Motor neuron (in vitro differentiated cells): ENCODE measurements around the gene FOXN3. TPM values are rescaled to one million over a fixed set of nuclear protein-coding genes. Genes with fewer than 3 reads are reported as not detected.

ENCODE experiments used
- ATAC-seq, 8 experiments: fragments of 200-7000 bp; cut with Tn5 transposase; replicated peaks in 6 of 8; 2 replicates each; pipeline ENCODE4 v1.8.0; 2021; ENCODE audit warnings: mild to moderate bottlenecking in 8 of 8, moderate library complexity in 8 of 8
- H3K27ac ChIP-seq, 2 donors: fragments of 250-450 bp; sonication (Bioruptor Pico); 2 replicates each; pipeline ENCODE4 v1.9.0; 2021; ENCODE audit warnings: antibody characterized with exemption in 2 of 2, mild to moderate bottlenecking in 2 of 2, moderate library complexity in 1 of 2
- H3K4me1 ChIP-seq, 2 donors: fragments of 250-450 bp; sonication (Bioruptor Pico); replicated peaks in 1 of 2; 2 replicates each; pipeline ENCODE4 v1.6.1; 2021; ENCODE audit warnings: antibody characterized with exemption in 2 of 2, mild to moderate bottlenecking in 2 of 2, moderate library complexity in 1 of 2
- H3K4me3 ChIP-seq, 5 donors: fragments of 250-450 bp; sonication (Bioruptor Pico); 2 replicates each; pipeline ENCODE4 v1.9.0; 2021; ENCODE audit warnings: antibody characterized with exemption in 5 of 5, mild to moderate bottlenecking in 5 of 5, moderate library complexity in 4 of 5
- WGBS, 10 experiments: fragments of 450-650 bp; shearing (Covaris generic); methylation state at CpG; one replicate each; pipeline ENCODE4 v1.0.0; 2022; 5-methylcytosine and 5-hydroxymethylcytosine counted together
- in situ Hi-C, 9 experiments: fragments of 400-800 bp; cut with MboI; loops; one replicate each; pipeline ENCODE4 v1.15.0; 2021; ENCODE audit warnings: low sequenced_read_pairs in 9 of 9, low pct_unique_long_range_greater_than_20kb in 2 of 9; ENCODE audit not compliant: unreplicated experiment in 9 of 9
- total RNA-seq, 8 experiments: library from RNA; unstranded; fragments of 300-600 nt; gene quantifications; 2 replicates each; pipeline versions ENCODE4 v1.2.3 to v1.2.4, GENCODE V29; 2022

FOXN3 gene
- total RNA-seq, 8 experiments from 2014 or later = 20.2 to 75.8 (median 26.8) TPM

DNA sequence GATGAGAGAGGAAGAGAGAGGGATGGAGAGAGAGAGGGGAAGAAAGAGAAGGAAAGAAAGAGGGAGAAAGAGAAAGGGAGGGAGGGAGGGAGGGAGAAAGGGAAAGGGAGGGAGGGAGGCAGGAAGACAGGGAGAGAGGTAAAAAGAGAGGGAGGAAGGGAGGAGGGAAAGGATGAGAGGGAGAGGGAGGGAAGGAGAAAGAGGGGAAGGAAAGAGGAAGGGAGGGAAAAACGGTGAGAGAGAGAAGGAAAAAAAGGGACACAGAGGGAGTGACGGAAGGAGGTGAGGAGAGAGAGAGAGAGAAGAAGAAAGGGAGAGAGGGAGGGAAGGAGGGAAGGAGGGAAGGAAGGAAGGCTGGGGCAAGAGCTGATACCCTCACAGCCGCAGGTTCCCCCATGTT is 56.8 kb downstream of the FOXN3 start:
- in situ Hi-C loops = loop anchor here in 1 of 9 experiments (25.0 kb wide), 1 partner anchor 323 kb away; no protein-coding TSS in a partner anchor
- H3K27ac ChIP-seq = no peak overlapping the region
- peaks cover 0 to 6% of the 10 kb centered on the region in 2 donors for H3K4me1 ChIP-seq
- 78 to 94% (median 86%) methylated on average over 2 to 3 of the region's 3 CpGs; no CpG with 5 or more reads in 6 of the 10 experiments for WGBS, 10 experiments
- ATAC-seq = no peak
- H3K4me3 ChIP-seq = no peak overlapping the region

DNA sequence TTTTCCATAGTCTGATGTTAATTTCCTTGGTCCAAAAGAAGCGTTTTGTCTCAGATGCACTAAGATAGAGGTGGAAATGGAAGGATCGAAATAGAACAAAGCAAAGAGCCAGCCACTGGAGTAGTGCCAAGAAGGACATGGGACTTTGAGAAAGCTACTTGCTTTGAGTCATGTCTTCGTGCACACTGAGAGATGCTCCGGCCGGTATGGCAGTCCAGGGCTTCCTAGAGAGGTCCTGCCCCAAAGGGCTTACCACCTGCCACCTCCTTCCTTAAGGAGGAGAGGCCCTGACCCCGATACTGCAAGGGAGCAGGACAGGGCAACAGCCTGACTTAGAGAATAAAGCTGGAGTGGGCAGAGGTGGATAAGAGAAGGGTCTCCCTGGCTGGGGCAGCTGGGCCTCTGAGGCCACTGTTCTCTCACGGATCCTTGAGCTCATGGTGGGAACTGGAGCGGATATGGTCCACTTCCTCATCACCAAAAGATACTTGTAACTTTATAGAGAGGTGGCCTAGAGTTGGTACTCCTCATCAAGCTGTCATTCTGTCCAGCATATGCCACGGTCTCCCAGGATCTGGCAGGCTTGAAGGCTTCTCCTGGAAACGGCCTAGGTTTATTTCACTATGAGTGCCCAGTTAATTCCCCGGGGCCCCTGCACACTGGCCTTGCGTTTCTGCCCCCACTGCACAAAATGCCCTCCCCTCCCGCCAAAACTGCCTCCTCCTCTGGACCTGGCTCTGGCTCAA is 57.4 kb downstream of the FOXN3 start:
- H3K4me3 ChIP-seq = no peak overlapping the region
- in situ Hi-C loops = loop anchor here in 1 of 9 experiments (25.0 kb wide), 1 partner anchor 322 kb away; no protein-coding TSS in a partner anchor
- H3K4me1 ChIP-seq = peaks cover 0 to 3% of the 10 kb centered on the region in 2 donors
- no peak overlapping the region for H3K27ac ChIP-seq
- 55 to 100% (median 83%) methylated on average over 1 to 10 of the region's 13 CpGs; no CpG with 5 or more reads in 1 of the 10 experiments for WGBS, 10 experiments
- peak in 1 of 8 experiments; percentile 36 for ATAC-seq

DNA sequence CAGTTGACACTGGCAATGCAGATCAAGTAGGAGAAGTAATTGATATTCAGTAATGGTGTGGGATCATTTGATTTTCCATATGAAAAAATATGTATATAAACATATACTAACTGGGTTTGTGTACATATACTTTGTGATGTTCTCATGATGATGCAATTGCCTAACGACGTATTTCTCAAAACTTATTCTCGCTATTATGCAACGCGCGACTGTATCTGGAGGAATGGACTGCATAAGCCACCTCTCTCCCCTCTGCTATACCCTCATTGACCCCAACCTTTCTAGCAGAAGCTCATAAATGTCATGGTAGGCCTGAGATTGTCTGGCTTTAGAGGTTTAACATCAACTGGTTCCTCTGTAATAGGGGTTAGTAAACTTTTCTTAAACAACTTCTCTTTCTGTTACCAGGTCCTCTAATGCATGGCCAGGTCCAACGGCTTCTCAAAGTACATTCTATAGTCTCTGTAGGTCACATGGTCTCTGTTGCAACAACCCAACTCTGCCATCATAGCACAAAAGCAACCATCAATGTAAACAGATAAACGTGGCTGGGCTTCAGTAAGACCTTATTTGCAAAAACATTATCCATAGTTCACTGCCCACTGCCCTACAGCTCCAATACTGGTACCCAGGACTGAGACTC is 59.3 kb downstream of the FOXN3 start:
- H3K4me3 ChIP-seq = no peak overlapping the region
- ATAC-seq = peak in 1 of 8 experiments; percentile 14
- WGBS, 10 experiments = 77 to 100% (median 91%) methylated on average over 1 to 8 of the region's 8 CpGs; no CpG with 5 or more reads in 1 of the 10 experiments
- no peak overlapping the region for H3K27ac ChIP-seq
- peaks cover 4 to 8% of the 10 kb centered on the region in 2 donors for H3K4me1 ChIP-seq
- in situ Hi-C loops = loop anchor here in 1 of 9 experiments (25.0 kb wide), 1 partner anchor 320 kb away; no protein-coding TSS in a partner anchor

DNA sequence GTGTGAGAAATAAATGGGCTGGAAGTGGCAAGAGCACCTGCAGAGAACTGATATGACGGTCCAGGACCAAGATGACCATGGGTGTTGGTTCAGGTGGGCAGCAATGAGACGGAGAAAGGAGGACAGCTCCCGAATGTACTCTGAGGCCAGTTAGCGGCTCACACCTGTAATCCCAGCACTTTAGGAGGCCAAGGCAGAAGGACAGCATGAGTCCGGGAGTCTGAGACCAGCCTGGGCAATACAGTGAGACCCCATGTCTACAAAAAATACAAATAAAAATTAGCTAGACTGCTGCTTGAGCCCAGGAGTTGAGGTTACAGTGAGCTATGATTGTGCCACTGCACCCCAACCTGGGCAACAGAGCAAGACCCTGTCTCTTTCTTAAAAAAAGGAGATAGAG is 60.1 kb downstream of the FOXN3 start:
- WGBS, 10 experiments = 80 to 100% (median 98%) methylated on average over 1 to 4 of the region's 5 CpGs; no CpG with 5 or more reads in 2 of the 10 experiments
- in situ Hi-C loops = loop anchor here in 1 of 9 experiments (25.0 kb wide), 1 partner anchor 320 kb away; no protein-coding TSS in a partner anchor
- no peak for ATAC-seq
- H3K27ac ChIP-seq = no peak overlapping the region
- no peak overlapping the region for H3K4me3 ChIP-seq
- peaks cover 13 to 17% of the 10 kb centered on the region in 2 donors for H3K4me1 ChIP-seq

DNA sequence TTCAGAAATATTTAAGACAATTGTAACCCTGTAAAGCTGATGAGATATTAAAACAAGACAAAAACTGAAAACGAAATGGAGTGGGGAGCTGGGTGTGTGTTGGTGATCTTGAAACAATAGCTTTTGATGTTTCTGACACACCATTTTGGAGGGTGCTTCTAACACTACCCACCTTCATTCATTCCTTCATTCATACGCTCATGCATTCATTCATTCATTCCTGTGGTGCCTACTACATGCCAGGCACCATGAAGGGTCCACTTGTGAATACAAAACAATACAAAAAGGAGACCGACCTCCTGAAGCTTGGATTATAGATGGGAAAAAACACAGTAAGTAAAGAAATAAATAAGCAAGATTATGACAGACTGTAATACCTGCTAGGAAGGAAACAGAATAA is 60.5 kb downstream of the FOXN3 start:
- in situ Hi-C loops = loop anchor here in 1 of 9 experiments (25.0 kb wide), 1 partner anchor 319 kb away; no protein-coding TSS in a partner anchor
- 66 to 100% (median 93%) methylated on average over 2 to 3 of the region's 3 CpGs; no CpG with 5 or more reads in 1 of the 10 experiments for WGBS, 10 experiments
- Histone ChIP-seq H3K27ac (no peak overlapping the region), H3K4me3 (no peak overlapping the region), H3K4me1 (peaks cover 17 to 20% of the 10 kb centered on the region in 2 donors)
- ATAC-seq = no peak

DNA sequence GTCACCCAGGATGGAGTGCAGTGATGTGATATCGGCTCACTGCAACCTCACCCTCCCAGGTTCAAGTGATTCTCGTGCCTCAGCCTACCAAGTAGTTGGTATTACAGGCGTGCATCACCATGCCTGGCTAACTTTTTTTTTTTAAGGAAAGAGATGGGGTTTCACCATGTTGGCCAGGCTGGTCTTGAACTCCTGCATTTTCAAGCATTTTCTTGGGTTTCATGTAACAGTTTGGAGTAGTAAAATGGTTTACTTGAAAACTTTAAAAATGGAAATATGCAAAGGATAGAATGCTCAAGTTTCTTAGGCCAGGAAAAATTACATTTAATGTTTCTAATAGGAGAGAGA is 63.3 kb downstream of the FOXN3 start:
- no peak for ATAC-seq
- in situ Hi-C loops = loop anchor here in 1 of 9 experiments (25.0 kb wide), 1 partner anchor 316 kb away; no protein-coding TSS in a partner anchor
- peaks cover 41 to 42% of the 10 kb centered on the region in 2 donors for H3K4me1 ChIP-seq
- H3K4me3 ChIP-seq = no peak overlapping the region
- H3K27ac ChIP-seq = no peak overlapping the region
- WGBS, 10 experiments = 80 to 100% (median 97%) methylated on average over 1 to 3 of the region's 3 CpGs; no CpG with 5 or more reads in 4 of the 10 experiments

DNA sequence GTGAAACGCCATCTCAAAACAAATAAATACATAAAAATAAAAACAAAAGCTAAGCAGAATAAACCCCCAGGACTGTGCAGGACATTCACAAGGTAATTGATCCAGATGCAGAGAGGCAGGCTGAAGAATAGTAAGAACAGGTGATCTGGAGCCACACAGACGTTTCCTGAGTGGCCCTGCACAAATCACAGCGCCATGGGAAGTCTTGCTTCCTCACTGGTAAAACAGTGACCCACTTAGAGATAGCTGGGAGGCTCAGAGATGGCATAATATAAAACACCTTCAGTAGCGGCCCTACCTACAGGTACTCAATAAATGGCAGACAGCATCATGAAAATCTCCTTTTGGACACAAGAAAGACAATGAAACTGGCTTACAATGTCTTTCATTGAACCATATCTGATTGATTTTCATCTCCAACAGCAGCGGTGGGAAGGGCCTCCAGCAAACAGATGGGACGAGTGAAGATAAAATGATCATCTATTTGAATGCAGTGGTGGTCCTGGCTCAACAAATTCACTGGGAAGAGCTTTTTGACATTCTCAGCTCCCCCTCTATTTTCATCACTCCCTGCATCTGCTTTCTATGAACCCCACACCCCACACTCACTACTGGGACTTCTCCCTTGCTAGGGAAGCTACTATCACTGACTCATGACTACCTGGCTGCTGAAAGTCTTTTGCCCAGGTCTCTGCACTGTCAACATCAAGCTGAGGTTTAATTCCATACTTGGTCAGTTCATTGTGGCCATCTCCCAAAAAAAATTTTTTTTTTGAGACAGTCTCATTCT is 63.9 kb downstream of the FOXN3 start:
- no peak overlapping the region for H3K27ac ChIP-seq
- in situ Hi-C loops = loop anchor here in 1 of 9 experiments (25.0 kb wide), 1 partner anchor 316 kb away; no protein-coding TSS in a partner anchor
- ATAC-seq = no peak
- WGBS, 10 experiments = 60 to 100% (median 87%) methylated on average over 1 to 4 of the region's 6 CpGs; no CpG with 5 or more reads in 1 of the 10 experiments
- no peak overlapping the region for H3K4me3 ChIP-seq
- peaks cover 46 to 48% of the 10 kb centered on the region in 2 donors for H3K4me1 ChIP-seq

DNA sequence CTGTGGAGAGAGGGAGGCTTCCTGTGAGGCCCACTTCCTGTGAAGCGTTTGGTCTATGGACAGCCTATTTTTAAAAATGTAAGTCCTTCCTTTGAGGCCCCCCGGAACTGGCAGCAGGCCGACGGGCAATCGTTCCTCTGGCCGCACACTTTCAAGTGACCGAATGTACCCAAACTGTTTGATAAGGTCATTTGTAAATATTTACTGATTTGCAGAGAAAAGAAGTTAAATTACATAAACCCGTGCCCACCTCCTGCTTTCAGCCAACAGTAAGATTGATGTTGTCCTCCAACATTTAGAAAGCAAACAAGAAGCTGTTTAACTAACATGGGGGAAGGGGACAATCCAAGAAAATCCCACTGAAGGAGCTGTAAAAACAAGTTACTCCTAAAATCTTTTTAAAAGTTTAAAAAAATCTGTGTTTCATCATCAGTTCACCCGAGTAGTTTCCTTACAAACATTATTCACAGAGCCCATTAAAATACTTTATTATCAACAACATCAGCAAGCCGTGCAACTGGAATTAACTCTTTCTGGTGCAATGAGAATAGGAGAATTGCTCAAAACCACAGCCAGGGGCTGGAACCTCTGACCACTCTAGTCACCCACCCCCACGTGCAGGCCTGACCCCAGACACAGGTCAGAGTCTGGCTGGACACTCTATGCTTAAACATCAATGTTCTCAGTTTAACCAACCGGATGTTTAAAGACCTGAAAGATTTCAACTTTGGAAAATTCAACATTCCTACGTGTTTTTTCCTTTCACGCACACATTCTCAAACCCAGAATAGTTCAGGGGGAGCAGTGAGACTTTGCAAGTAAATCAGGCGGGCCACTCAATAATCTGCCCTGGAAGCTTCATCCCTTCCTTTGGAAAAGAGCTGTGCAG is 65.3 kb downstream of the FOXN3 start:
- peak in 4 of 8 experiments; percentile 24 to 83 (median 72) for ATAC-seq
- 7 to 46% (median 24%) methylated on average over 3 to 14 of the region's 15 CpGs for WGBS, 10 experiments
- Histone ChIP-seq H3K4me1 (peaks cover 52 to 56% of the 10 kb centered on the region in 2 donors), H3K4me3 (no peak overlapping the region), H3K27ac (peak overlapping the region in 1 of 2 donors; percentile 12)
- in situ Hi-C loops = loop anchor here in 1 of 9 experiments (25.0 kb wide), 1 partner anchor 314 kb away; no protein-coding TSS in a partner anchor

DNA sequence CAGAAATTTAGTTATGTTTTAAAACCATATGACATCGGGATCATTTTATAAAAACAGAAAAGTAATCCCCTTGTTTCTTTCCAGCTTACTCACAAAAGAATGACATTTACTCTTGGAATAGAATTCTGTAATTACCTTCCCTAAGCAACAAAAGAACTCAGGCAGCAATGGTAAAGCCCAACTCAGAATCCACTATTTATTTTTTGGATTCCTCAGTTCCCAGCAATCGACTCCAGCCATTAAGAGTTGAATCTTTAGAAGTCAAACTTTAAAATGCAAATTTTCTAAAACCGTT is 65.9 kb downstream of the FOXN3 start:
- Histone ChIP-seq H3K27ac (peak overlapping the region in 1 of 2 donors; percentile 12), H3K4me3 (no peak overlapping the region), H3K4me1 (peaks cover 52 to 56% of the 10 kb centered on the region in 2 donors)
- WGBS, 10 experiments = 0 to 44% (median 0%) methylated on average over 2 to 3 of the region's 3 CpGs
- ATAC-seq = peak in 1 of 8 experiments; percentile 4
- in situ Hi-C loops = loop anchor here in 1 of 9 experiments (25.0 kb wide), 1 partner anchor 314 kb away; no protein-coding TSS in a partner anchor

DNA sequence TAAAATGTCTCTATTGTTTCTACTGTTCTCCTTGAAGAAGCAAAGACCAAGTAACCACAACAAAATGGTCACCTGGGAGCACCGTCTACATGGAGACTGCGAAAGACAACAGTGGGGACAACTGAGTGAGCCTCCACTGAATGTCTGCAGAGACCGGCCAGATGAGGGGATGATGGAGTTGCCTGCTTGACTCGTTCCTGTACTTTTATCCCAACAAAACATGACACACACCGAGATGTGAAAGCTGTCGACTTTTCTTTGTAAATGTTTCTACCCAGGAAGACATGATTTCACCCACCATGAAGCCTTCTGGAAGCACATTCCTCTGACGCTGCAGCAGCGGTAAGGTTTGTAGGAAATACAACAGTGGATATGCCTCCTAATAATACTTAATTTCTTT is 66.9 kb downstream of the FOXN3 start:
- WGBS, 10 experiments = 47 to 100% (median 78%) methylated on average over 1 to 6 of the region's 8 CpGs; no CpG with 5 or more reads in 2 of the 10 experiments
- H3K4me1 ChIP-seq = peaks cover 52 to 56% of the 10 kb centered on the region in 2 donors
- no peak overlapping the region for H3K27ac ChIP-seq
- in situ Hi-C loops = loop anchor here in 1 of 9 experiments (25.0 kb wide), 1 partner anchor 313 kb away; no protein-coding TSS in a partner anchor
- no peak for ATAC-seq
- H3K4me3 ChIP-seq = no peak overlapping the region

DNA sequence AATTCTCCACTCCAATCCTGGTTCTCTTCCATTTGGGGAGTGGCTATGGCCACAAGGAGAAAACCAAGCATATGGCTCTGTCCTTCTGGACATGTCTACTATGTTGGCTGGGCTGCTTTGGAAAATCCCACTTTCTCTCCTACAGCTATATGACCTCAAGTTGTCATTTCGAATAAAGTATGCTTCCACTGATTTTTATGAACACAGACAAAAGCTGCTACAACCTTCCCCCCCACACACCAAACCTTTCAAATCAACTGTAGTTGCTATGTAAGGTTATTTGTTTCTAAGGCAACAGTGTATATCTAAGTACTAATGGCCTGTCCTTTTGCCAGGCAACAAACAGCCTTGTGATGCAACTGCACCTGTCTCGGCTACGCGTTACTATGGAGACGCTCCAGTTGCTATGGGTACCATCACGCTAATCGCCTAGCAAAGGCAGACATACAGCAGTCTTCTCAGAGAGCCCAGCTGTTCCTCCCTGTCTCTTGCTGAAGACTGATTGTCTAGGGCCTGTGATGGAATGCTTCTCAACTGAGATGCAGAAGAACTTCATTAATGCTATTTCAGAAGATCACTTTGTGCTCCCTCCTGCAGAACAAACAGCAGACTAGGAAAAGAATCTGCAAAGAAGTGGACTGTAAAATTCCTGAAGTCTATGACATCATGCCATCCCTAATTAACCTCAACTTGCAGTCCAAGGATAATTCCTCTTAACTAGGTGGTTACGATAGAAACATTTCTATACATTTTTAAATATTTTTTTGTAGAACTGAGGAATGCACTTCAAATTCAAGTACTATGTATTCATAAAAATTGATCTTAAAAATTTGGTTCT is 67.6 kb downstream of the FOXN3 start:
- no peak overlapping the region for H3K4me3 ChIP-seq
- 10 to 100% (median 85%) methylated on average over 1 to 7 of the region's 8 CpGs; no CpG with 5 or more reads in 3 of the 10 experiments for WGBS, 10 experiments
- H3K27ac ChIP-seq = peak overlapping the region; percentile 38 to 73
- in situ Hi-C loops = loop anchor here in 1 of 9 experiments (25.0 kb wide), 1 partner anchor 312 kb away; no protein-coding TSS in a partner anchor
- peaks cover 52 to 56% of the 10 kb centered on the region in 2 donors for H3K4me1 ChIP-seq
- ATAC-seq = peak in 6 of 8 experiments; percentile 36 to 98 (median 96)
